Activated B cell treated with CpG ODN at 0.5 μM for 24 hours (primary cell): ENCODE measurements around the gene HSP90AA1. TPM values are rescaled to one million over a fixed set of nuclear protein-coding genes. Genes with fewer than 3 reads are reported as not detected.

Experiments used
- ATAC-seq: fragments of 200-7000 bp; cut with Tn5 transposase; one replicate; pipeline ENCODE4 v1.10.0; 2021; ENCODE audit warnings: low read depth, mild to moderate bottlenecking, moderate library complexity
- CTCF ChIA-PET: fragments of 350-600 bp; sonication (Branson Sonifier 250); formaldehyde crosslinking; loops from one replicate; lab custom pipeline; 2021; ENCODE audit warnings: antibody characterized with exemption; lab: Charles Lee
- POLR2A ChIA-PET: fragments of 350-600 bp; sonication (Branson Sonifier 250); formaldehyde crosslinking; loops from one replicate; lab custom pipeline; 2021; ENCODE audit warnings: antibody characterized with exemption; lab: Charles Lee
- DNase-seq: peaks from one replicate; pipeline ENCODE4 v3.0.0; 2022
- H3K27ac Mint-ChIP-seq: one replicate; pipeline ENCODE4 v1.8.0; 2020; ENCODE audit warnings: mixed read lengths
- H3K27me3 Mint-ChIP-seq: one replicate; pipeline ENCODE4 v1.8.0; 2021; ENCODE audit warnings: mixed read lengths
- H3K36me3 Mint-ChIP-seq: one replicate; pipeline ENCODE4 v1.8.0; 2021; ENCODE audit warnings: low read depth, mixed read lengths
- H3K4me1 Mint-ChIP-seq: one replicate; pipeline ENCODE4 v1.8.0; 2021; ENCODE audit warnings: mixed read lengths
- H3K4me3 Mint-ChIP-seq: one replicate; pipeline ENCODE4 v1.8.0; 2020; ENCODE audit warnings: mild to moderate bottlenecking, mixed read lengths
- H3K9me3 Mint-ChIP-seq: one replicate; pipeline ENCODE4 v1.8.0; 2020; ENCODE audit warnings: mixed read lengths
- intact Hi-C: fragments of 100-400 bp; cut with micrococcal nuclease; formaldehyde crosslinking; loops from one replicate; pipeline ENCODE4 v1.15.1; 2024
- total RNA-seq: library from RNA; stranded (reverse); gene quantifications from 2 replicates; pipeline ENCODE4 v1.2.3, GENCODE V29; 2022
- TF ChIP-seq, protein P1 (sequence below): fragments of 200-600 bp; IDR thresholded peaks from one replicate; pipeline ENCODE4 v1.8.0; 2022; ENCODE audit warnings: antibody characterized with exemption, mild to moderate bottlenecking

HSP90AA1 gene
- total RNA-seq, 1 donor from 2014 or later, result 435 TPM

DNA sequence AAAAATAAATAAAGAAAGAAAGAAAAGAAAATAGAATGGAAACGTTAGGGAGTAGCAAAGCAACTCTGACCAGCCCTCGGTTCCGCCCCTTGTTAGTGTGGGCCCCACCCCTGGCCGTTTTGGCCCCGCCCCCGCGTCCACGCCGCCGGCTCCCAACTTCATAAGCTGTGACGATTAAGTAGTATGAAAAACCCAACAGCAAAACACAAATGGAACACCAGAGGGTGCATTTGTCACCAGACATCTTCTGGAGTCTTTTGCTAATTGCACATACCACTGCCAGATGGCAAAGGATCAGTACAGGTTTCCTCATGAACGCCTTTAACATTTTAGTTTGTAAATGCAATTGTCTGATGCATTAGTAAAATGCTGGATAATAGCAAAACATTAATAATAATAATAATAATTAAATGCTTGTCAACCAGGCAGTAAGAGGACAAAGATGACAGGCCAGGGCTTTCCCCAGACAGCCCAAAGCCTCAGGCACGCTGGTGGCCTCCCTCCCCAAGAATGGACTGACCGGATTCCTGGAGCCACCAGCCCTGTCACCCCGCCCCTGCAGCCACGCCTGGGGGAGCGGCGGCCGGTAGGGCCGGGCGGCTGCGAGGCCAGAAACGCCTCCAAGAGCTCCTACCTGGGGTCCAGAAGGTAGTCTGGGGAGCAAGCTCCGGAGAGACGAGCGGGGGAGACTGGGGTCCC lies 23.6 kb downstream of the HSP90AA1 start:
- ATAC-seq, result peak; percentile 97
- Mint-ChIP-seq H3K4me1 (peaks cover 5% of the 10 kb centered on the region), H3K27ac (no peak overlapping the region), H3K4me3 (no peak overlapping the region), H3K9me3 (no peaks in the 10 kb centered on the region), H3K27me3 (no peaks in the 10 kb centered on the region), H3K36me3 (no peaks in the 10 kb centered on the region)
- intact Hi-C loops, result loop anchor here (1.0 kb wide), 2 partner anchors 33 to 251 kb away; no protein-coding TSS in a partner anchor
- TF ChIP-seq, protein P1, sequence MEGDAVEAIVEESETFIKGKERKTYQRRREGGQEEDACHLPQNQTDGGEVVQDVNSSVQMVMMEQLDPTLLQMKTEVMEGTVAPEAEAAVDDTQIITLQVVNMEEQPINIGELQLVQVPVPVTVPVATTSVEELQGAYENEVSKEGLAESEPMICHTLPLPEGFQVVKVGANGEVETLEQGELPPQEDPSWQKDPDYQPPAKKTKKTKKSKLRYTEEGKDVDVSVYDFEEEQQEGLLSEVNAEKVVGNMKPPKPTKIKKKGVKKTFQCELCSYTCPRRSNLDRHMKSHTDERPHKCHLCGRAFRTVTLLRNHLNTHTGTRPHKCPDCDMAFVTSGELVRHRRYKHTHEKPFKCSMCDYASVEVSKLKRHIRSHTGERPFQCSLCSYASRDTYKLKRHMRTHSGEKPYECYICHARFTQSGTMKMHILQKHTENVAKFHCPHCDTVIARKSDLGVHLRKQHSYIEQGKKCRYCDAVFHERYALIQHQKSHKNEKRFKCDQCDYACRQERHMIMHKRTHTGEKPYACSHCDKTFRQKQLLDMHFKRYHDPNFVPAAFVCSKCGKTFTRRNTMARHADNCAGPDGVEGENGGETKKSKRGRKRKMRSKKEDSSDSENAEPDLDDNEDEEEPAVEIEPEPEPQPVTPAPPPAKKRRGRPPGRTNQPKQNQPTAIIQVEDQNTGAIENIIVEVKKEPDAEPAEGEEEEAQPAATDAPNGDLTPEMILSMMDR, result no peak
- ChIA-PET POLR2A (interaction anchor here (0.6 kb wide), 1 partner anchor 759 kb away, joined by 3 read pairs; no protein-coding TSS in a partner anchor), CTCF (interaction anchor here (0.8 to 3.1 kb wide), 5 partner anchors 25 to 356 kb away, joined by 3 to 18 read pairs (median 3); no protein-coding TSS in a partner anchor)
- peak; percentile 46 for DNase-seq

DNA sequence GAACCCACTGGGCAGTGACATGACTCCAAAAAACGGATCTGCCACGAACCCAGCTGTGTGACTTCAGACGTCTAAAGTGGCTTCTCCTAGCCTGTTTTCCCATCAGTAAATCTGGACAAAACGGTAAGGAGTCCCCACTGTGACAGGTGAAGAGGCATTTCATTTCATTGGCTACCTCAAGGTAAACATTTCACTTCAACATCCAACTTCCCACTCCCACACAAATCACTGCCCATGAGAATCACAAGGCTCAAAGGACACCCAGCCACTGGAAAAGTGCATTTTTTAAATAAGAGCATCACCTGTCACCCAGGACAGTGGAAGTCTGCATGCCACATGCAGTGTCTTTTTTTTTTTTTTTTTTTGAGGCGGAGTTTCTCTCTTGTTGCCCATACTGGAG lies 27.9 kb downstream of the HSP90AA1 start:
- Mint-ChIP-seq H3K9me3 (no peaks in the 10 kb centered on the region), H3K27me3 (no peaks in the 10 kb centered on the region), H3K36me3 (peaks cover 5% of the 10 kb centered on the region), H3K4me1 (peaks cover 5% of the 10 kb centered on the region), H3K27ac (no peak overlapping the region), H3K4me3 (no peak overlapping the region)
- ChIA-PET CTCF (no interaction called here), POLR2A (no interaction called here)
- intact Hi-C loops, result no loop called here
- TF ChIP-seq, protein P1, result no peak
- DNase-seq (no peak), ATAC-seq (no peak)

DNA sequence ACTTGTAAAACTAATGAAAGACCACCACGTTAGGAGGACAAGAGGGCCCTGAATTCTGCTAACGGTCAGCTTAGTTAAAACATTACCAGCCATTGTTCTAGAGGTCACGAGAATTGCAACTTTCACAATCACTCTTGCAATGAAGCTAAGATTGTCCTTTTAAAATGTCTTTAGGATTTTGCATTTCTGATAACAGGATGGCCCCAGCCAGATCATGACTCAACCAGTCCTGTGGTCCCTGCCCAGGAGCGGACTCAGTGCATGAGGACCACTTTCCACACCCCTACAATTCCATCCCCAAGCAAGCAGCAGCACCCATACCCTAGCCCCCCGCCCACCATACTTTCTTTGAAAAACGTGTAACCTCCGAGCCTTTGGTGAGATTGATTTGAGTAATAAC lies 28.7 kb downstream of the HSP90AA1 start:
- no peak for ATAC-seq
- peaks cover 8% of the 10 kb centered on the region for H3K36me3 Mint-ChIP-seq

DNA sequence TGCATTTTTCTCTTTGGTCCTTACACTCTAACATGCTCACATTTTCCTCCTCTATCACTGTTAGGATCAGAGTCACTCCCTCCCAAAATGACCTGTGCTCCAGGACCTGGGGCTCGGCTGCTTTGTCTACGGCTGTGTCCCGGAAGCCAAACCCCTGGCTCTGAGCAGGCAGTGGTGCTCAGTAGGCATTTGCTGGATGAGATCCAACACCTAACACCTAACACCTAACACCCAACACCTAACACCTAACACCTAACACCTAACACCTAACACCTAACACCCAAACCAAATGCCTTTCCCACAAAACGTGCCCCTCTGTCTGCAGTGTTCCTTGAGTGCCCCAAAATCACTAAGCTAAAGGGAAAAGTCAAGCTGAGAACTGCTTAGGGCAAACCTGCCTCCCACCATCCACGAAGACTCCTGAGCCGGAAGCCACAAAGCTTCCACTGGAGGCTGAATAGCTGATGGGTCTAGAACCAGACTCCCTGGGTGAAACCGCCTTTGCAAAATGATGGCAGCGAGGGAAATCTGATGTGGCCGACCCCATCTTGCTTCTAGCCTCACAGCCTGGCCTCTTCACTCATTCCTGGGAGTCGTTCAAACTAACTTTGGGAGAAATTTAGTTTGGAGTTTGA lies 29.2 kb downstream of the HSP90AA1 start:
- Mint-ChIP-seq H3K9me3 (no peaks in the 10 kb centered on the region), H3K4me1 (peaks cover 4% of the 10 kb centered on the region), H3K4me3 (no peak overlapping the region), H3K36me3 (peaks cover 10% of the 10 kb centered on the region), H3K27ac (no peak overlapping the region), H3K27me3 (no peaks in the 10 kb centered on the region)
- TF ChIP-seq, protein P1, result no peak
- DNase-seq (no peak), ATAC-seq (no peak)
- ChIA-PET CTCF (no interaction called here), POLR2A (no interaction called here)
- intact Hi-C loops, result no loop called here

More for the DNA sequence above, 28.7 kb downstream of the HSP90AA1 start:
- no peak overlapping the region for H3K27ac Mint-ChIP-seq
- TF ChIP-seq, protein P1, result no peak
- DNase-seq, result no peak
- H3K27me3 Mint-ChIP-seq, result no peaks in the 10 kb centered on the region
- intact Hi-C loops, result no loop called here
- CTCF ChIA-PET, result no interaction called here
- H3K4me3 Mint-ChIP-seq, result no peak overlapping the region
- peaks cover 5% of the 10 kb centered on the region for H3K4me1 Mint-ChIP-seq
- POLR2A ChIA-PET, result no interaction called here
- H3K9me3 Mint-ChIP-seq, result no peaks in the 10 kb centered on the region
